H7 (cell line): ENCODE results near the gene ANKLE2. TPM values are rescaled to one million over a fixed set of nuclear protein-coding genes. Genes with fewer than 3 reads are reported as not detected.
A peak's percentile ranks its signal among the peaks of the same experiment; 100 is the strongest.
"Not testable (repeated sequence)": the region's sequence is repeated elsewhere in the genome, so short reads cannot be mapped to it uniquely, and the experiment has no call there.

ENCODE experiments used
- DNase-seq: peaks from one replicate; pipeline ENCODE4 v3.0.0; 2012
- H3K27me3 ChIP-seq: 2 replicates; pipeline ENCODE4 v1.6.0; 2011; ENCODE audit warnings: mild to moderate bottlenecking, low read length; ENCODE audit not compliant: control insufficient read depth, insufficient read depth
- H3K36me3 ChIP-seq: replicated peaks from 2 replicates; pipeline ENCODE4 v1.5.1; 2011; ENCODE audit warnings: low read length; ENCODE audit not compliant: control insufficient read depth, insufficient read depth
- H3K4me3 ChIP-seq: 2 replicates; pipeline ENCODE4 v1.5.1; 2011; ENCODE audit warnings: low read depth, mild to moderate bottlenecking, control low read depth, low read length, moderate library complexity; ENCODE audit not compliant: insufficient read depth
- total RNA-seq: library from RNA; depleted of rRNA; stranded (reverse); fragments of >200 nt; shearing (Covaris generic); gene quantifications from 2 replicates; pipeline ENCODE4 v1.2.3, GENCODE V29; 2014

The ANKLE2 gene
- total RNA-seq, 1 experiment from 2014 or later, result 41.5 TPM

DNA sequence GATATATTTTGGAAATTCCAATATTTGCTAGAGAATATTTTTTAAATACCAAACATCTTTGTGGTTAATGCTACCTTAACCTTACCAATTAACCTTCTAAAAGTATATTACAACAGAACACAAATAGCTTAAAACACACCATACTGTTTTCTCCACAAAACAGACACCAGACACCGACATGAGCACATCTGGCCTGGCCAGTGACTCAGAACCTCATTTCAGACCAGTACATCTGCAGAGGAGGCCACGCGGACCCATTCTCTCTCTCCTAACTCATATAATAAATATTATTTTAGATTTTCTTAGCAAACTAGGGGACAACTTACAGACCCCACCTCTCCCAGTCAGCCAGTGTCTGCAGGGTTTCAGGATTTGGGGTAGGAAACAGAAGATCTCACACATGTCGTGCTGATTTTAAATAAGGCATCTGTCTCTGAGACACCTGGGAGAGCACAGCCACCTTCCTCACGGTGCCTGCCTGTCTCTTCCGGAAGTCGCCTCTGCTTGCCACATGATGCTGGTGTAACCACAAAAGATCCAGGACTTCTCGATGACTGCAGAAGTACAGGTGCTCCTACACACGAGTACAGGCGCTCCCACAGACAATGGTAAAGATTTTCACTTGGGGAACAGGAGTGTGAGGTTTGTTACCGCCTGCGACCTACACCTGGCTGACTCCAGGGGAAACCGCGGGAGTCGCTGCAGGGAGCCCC, 9.7 kb upstream of the ANKLE2 start:
- no peak for DNase-seq
- H3K4me3 ChIP-seq, result no peak overlapping the region
- peaks cover 19% of the 10 kb centered on the region for H3K36me3 ChIP-seq
- H3K27me3 ChIP-seq, result no peaks in the 10 kb centered on the region

- peak; percentile 49 for DNase-seq
- peaks cover 4% of the 10 kb centered on the region for H3K36me3 ChIP-seq
Observed at GRCh38 chr12:132766380-132767085, 4.9 kb upstream of the ANKLE2 start.

GRCh38 chr12:132765361-132765760, 3.7 kb upstream of the ANKLE2 start:
- H3K27me3 ChIP-seq, result no peaks in the 10 kb centered on the region
- H3K4me3 ChIP-seq, result no peak overlapping the region
- no peaks in the 10 kb centered on the region; the same call in 1 of the 2 replicates for H3K36me3 ChIP-seq
- peak; percentile 56 for DNase-seq

More at GRCh38 chr12:132766380-132767085, 4.9 kb upstream of the ANKLE2 start:
- H3K27me3 ChIP-seq, result no peaks in the 10 kb centered on the region
- H3K4me3 ChIP-seq, result no peak overlapping the region

DNA sequence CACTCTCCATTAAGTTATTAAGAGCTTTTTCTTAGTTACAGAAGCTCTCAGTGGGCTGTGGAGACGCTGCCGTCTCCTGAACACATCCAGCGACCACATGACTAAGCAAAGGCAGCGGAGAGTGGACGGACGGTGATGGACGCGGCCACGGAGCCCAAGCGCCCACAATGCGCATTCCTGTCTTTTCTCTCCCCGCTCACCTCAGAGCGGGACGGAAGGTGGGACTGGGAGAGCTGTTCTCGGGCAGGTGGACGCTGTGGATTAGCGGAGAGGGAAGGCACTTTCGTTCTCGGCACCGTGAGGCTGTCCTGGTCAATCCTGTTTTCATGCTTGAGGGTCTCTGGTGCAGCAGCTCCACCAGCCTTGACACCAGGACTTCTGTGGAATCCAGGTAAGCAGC, 2.6 kb upstream of the ANKLE2 start:
- DNase-seq, result peak; percentile 36
- Histone ChIP-seq H3K27me3 (no peaks in the 10 kb centered on the region), H3K36me3 (no peaks in the 10 kb centered on the region; the same call in 1 of the 2 replicates), H3K4me3 (no peak overlapping the region)

GRCh38 chr12:132761921-132762583, 420 bp upstream of the ANKLE2 start:
- no peaks in the 10 kb centered on the region for H3K27me3 ChIP-seq
- no peaks in the 10 kb centered on the region; the same call in 1 of the 2 replicates for H3K36me3 ChIP-seq
- H3K4me3 ChIP-seq, result peak overlapping the region; percentile 78
- DNase-seq, result peak; percentile 100

- no peak for DNase-seq
- Histone ChIP-seq H3K27me3 (no peaks in the 10 kb centered on the region), H3K36me3 (peaks cover 3% of the 10 kb centered on the region), H3K4me3 (no peak overlapping the region)
Observed at GRCh38 chr12:132759359-132759758, 2.3 kb downstream of the ANKLE2 start.

DNA sequence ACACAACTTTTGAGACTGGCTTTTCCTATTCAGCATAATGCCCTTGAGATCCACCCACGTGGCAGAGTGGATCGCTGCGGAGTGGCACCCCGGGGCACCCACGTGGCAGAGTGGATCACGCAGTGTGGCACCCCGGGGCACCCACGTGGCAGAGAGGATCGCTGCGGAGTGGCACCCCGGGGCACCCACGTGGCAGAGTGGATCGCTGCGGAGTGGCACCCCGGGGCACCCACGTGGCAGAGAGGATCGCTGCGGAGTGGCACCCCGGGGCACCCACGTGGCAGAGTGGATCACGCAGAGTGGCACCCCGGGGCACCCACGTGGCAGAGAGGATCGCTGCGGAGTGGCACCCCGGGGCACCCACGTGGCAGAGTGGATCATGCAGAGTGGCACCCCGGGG, 2.8 kb downstream of the ANKLE2 start:
- H3K4me3 ChIP-seq, DNase-seq, H3K36me3 ChIP-seq, H3K27me3 ChIP-seq: not testable (repeated sequence)

DNA sequence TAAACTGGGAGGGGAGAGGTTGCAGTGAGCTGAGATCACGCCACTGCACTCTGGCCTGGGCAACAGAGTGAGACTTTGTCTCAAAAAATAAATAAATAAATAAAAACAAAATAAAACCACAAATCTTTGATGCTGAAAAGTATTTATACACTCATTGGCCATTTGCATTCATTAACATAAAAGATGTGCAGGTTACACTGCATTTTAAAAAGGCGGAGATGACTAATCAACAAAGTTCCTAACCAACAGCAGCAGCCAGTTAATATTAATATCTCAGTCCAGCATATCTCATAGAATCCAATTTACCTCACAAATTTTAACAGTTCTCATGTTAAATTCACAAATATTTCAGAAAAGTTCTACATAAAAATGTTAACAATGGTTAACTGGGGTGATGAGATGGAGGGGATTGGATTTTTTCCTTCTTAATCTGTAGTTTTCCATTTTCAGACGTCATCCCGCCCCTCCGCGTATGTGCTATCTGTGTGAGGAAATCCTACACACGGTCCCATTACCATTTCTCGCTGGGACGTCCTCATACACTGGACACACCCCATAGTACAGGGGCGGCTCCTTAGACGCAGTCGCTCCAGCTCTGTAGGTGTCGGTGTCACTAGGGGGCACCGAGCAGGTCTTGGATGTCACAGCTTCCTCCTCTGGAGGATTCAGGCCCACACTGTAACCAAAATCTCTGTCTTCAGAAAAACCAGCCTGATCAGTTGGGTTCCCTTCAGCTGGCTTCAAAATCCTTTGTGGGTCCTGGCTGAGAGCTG, 7.3 kb downstream of the ANKLE2 start:
- Histone ChIP-seq H3K4me3 (no peak overlapping the region), H3K36me3 (peaks cover 20% of the 10 kb centered on the region), H3K27me3 (no peaks in the 10 kb centered on the region)
- DNase-seq, result peak; percentile 52

GRCh38 chr12:132753670-132754069, 8.0 kb downstream of the ANKLE2 start:
- peaks cover 24% of the 10 kb centered on the region for H3K36me3 ChIP-seq
- not testable (repeated sequence) for H3K27me3 ChIP-seq, DNase-seq, H3K4me3 ChIP-seq

GRCh38 chr12:132748319-132748718, 13.3 kb downstream of the ANKLE2 start:
- DNase-seq, result no peak
- H3K36me3 ChIP-seq, result peaks cover 52% of the 10 kb centered on the region

GRCh38 chr12:132747896-132748295, 13.7 kb downstream of the ANKLE2 start:
- H3K4me3 ChIP-seq, result no peak overlapping the region
- no peaks in the 10 kb centered on the region for H3K27me3 ChIP-seq
- H3K36me3 ChIP-seq, result peaks cover 51% of the 10 kb centered on the region
- no peak for DNase-seq

More at GRCh38 chr12:132748319-132748718, 13.3 kb downstream of the ANKLE2 start:
- no peaks in the 10 kb centered on the region for H3K27me3 ChIP-seq
- no peak overlapping the region for H3K4me3 ChIP-seq

DNA sequence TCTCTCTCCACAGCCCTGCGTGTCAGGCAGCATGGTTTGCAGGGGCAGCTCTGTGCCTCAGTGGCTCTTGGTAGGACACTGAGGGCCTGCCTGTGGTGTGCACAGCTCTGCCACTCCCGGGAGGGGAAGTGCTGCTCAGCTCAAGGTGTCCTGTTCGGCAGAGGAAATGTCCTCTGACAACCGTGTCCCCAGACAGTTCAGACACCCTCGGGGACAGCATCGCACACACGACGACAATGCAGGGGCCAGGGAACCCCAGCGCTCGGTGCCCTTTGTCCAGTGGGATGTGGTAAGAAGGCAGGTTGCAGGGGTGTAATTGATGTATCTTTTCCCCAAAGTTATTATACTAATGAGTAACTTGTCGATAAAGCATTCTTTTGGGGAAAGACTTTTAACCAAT, 14.2 kb downstream of the ANKLE2 start:
- no peak for DNase-seq
- Histone ChIP-seq H3K36me3 (peaks cover 56% of the 10 kb centered on the region), H3K27me3 (no peaks in the 10 kb centered on the region)

GRCh38 chr12:132746613-132747012, 15.0 kb downstream of the ANKLE2 start:
- Histone ChIP-seq H3K4me3 (no peak overlapping the region), H3K36me3 (peaks cover 63% of the 10 kb centered on the region), H3K27me3 (no peaks in the 10 kb centered on the region)
- no peak for DNase-seq

More for the DNA sequence above, 14.2 kb downstream of the ANKLE2 start:
- H3K4me3 ChIP-seq, result no peak overlapping the region

- Histone ChIP-seq H3K27me3 (no peaks in the 10 kb centered on the region), H3K36me3 (peaks cover 68% of the 10 kb centered on the region)
- no peak for DNase-seq
Observed at GRCh38 chr12:132743831-132744230, 17.8 kb downstream of the ANKLE2 start.

More at GRCh38 chr12:132743831-132744230, 17.8 kb downstream of the ANKLE2 start:
- H3K4me3 ChIP-seq, result no peak overlapping the region
